Mammary epithelial cell (primary cell): ENCODE results near the gene TTR.

Source experiments
- EZH2 ChIP-seq: IDR thresholded peaks from 2 replicates; pipeline ENCODE4 v1.6.1; 2012; ENCODE audit warnings: low read length, inconsistent platforms, borderline replicate concordance
- TF ChIP-seq, protein P1 (sequence below), 2 donors: IDR thresholded peaks in 1 of 2; conservative IDR thresholded peaks in 1 of 2; 2 replicates each; pipeline ENCODE4 v1.5.1; 2011 to 2012; ENCODE audit warnings: inconsistent platforms in 2 of 2, low read length in 2 of 2, mild to moderate bottlenecking in 2 of 2, control low read depth in 1 of 2, low read depth in 1 of 2; ENCODE audit not compliant: insufficient read depth in 1 of 2; ENCODE audit errors: extremely low read depth in 1 of 2

DNA sequence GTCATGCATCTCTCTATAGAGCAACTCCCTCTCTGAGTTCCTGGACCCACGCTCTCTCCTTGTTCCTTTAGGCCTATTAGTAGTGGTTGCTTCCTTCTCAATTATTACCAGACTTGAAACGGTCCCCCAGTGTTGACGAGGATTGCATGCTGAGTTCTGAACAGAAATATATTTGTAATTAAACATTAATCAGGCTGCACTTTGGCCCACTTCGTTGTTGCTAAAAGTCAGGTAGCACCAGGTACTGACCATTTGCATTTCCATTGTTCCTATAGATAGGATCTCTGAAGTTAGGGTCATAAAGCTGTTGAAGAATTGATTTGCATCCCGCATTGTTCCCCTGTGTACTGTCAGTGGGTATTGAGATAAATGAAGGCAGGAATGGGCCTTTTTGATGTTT lies 36.9 kb upstream of the TTR start:
- TF ChIP-seq, protein P1, sequence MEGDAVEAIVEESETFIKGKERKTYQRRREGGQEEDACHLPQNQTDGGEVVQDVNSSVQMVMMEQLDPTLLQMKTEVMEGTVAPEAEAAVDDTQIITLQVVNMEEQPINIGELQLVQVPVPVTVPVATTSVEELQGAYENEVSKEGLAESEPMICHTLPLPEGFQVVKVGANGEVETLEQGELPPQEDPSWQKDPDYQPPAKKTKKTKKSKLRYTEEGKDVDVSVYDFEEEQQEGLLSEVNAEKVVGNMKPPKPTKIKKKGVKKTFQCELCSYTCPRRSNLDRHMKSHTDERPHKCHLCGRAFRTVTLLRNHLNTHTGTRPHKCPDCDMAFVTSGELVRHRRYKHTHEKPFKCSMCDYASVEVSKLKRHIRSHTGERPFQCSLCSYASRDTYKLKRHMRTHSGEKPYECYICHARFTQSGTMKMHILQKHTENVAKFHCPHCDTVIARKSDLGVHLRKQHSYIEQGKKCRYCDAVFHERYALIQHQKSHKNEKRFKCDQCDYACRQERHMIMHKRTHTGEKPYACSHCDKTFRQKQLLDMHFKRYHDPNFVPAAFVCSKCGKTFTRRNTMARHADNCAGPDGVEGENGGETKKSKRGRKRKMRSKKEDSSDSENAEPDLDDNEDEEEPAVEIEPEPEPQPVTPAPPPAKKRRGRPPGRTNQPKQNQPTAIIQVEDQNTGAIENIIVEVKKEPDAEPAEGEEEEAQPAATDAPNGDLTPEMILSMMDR (conservative IDR thresholded peaks at IDR 0.05 in 1 of 2, IDR thresholded peaks at IDR 0.05 in 1 of 2; ENCODE audit: extremely low read depth in 1 of 2, insufficient read depth in 1 of 2, low read depth in 1 of 2, low read length in 2 of 2): no peak
- no peak for TF ChIP-seq EZH2
